NCI-H2171 (cell line): ENCODE results near the gene HOXA2.

Experiments used
- DNase-seq: peaks from one replicate; lab custom pipeline; 2025; lab: John Stamatoyannopoulos, UW

Gene HOXA2

GRCh38 chr7:27098578-27099451 lies 3.7 kb downstream of the HOXA2 start:
- no peak for DNase-seq

GRCh38 chr7:27097686-27098577 lies 4.6 kb downstream of the HOXA2 start:
- no peak for DNase-seq

GRCh38 chr7:27096768-27097514 lies 5.5 kb downstream of the HOXA2 start:
- DNase-seq = no peak

GRCh38 chr7:27095897-27096767 lies 6.4 kb downstream of the HOXA2 start, which contains the start of gene HOXA1:
Gene HOXA1, minus strand, starts transcription at chr7:27096000. Its CDS starts 88 bp downstream, at chr7:27095912.
- DNase-seq = peak; percentile 86

- no peak for DNase-seq
Measured at GRCh38 chr7:27095050-27095896, 7.2 kb downstream of the HOXA2 start.

- DNase-seq = no peak
Measured at GRCh38 chr7:27094304-27095049, 8.0 kb downstream of the HOXA2 start.

- DNase-seq = no peak
Measured at GRCh38 chr7:27093184-27093895, 9.1 kb downstream of the HOXA2 start.

- no peak for DNase-seq
Measured at GRCh38 chr7:27092819-27093110, 9.7 kb downstream of the HOXA2 start.

GRCh38 chr7:27091941-27092818 lies 10.3 kb downstream of the HOXA2 start:
- DNase-seq = no peak

- DNase-seq = no peak
Measured at GRCh38 chr7:27091105-27091504, 11.4 kb downstream of the HOXA2 start.

- DNase-seq = no peak
Measured at GRCh38 chr7:27088002-27088922, 14.2 kb downstream of the HOXA2 start.

- no peak for DNase-seq
Measured at GRCh38 chr7:27083646-27084045, 18.8 kb downstream of the HOXA2 start.

- no peak for DNase-seq
Measured at GRCh38 chr7:27082171-27082570, 20.3 kb downstream of the HOXA2 start.

- no peak for DNase-seq
Measured at GRCh38 chr7:27080844-27081436, 21.5 kb downstream of the HOXA2 start.

- DNase-seq = no peak
Measured at GRCh38 chr7:27079234-27079975, 23.1 kb downstream of the HOXA2 start.
